ENCODE measurements around the gene CHST5. TPM values are rescaled to one million over a fixed set of nuclear protein-coding genes. Genes with fewer than 3 reads are reported as not detected.
"Not testable (repeated sequence)": the region's sequence is repeated elsewhere in the genome, so short reads cannot be mapped to it uniquely, and the experiment has no call there.

Gene CHST5
- total and polyA plus RNA-seq, 2 of the 13 experiments (the other 11 are each of a cell fraction or from before 2014, with no cell fraction given): 0.05 TPM; not detected in 1

- TF ChIP-seq, protein P1, sequence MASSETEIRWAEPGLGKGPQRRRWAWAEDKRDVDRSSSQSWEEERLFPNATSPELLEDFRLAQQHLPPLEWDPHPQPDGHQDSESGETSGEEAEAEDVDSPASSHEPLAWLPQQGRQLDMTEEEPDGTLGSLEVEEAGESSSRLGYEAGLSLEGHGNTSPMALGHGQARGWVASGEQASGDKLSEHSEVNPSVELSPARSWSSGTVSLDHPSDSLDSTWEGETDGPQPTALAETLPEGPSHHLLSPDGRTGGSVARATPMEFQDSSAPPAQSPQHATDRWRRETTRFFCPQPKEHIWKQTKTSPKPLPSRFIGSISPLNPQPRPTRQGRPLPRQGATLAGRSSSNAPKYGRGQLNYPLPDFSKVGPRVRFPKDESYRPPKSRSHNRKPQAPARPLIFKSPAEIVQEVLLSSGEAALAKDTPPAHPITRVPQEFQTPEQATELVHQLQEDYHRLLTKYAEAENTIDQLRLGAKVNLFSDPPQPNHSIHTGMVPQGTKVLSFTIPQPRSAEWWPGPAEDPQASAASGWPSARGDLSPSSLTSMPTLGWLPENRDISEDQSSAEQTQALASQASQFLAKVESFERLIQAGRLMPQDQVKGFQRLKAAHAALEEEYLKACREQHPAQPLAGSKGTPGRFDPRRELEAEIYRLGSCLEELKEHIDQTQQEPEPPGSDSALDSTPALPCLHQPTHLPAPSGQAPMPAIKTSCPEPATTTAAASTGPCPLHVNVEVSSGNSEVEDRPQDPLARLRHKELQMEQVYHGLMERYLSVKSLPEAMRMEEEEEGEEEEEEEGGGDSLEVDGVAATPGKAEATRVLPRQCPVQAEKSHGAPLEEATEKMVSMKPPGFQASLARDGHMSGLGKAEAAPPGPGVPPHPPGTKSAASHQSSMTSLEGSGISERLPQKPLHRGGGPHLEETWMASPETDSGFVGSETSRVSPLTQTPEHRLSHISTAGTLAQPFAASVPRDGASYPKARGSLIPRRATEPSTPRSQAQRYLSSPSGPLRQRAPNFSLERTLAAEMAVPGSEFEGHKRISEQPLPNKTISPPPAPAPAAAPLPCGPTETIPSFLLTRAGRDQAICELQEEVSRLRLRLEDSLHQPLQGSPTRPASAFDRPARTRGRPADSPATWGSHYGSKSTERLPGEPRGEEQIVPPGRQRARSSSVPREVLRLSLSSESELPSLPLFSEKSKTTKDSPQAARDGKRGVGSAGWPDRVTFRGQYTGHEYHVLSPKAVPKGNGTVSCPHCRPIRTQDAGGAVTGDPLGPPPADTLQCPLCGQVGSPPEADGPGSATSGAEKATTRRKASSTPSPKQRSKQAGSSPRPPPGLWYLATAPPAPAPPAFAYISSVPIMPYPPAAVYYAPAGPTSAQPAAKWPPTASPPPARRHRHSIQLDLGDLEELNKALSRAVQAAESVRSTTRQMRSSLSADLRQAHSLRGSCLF (CRISPR knock-in tag; IDR thresholded peaks at IDR 0.05; ENCODE audit: borderline replicate concordance): no peak
- no peak for TF ChIP-seq ETV5 (CRISPR knock-in tag; IDR thresholded peaks at IDR 0.05; ENCODE audit: borderline replicate concordance)
- TF ChIP-seq RXRB (CRISPR knock-in tag; IDR thresholded peaks at IDR 0.05; ENCODE audit: borderline replicate concordance): no peak
- TF ChIP-seq KAT8 (CRISPR knock-in tag; IDR thresholded peaks at IDR 0.05): no peak
- no peak for TF ChIP-seq GABPA (IDR thresholded peaks at IDR 0.05; ENCODE audit: low read depth, low read length)
- no peak for TF ChIP-seq GABPA (CRISPR knock-in tag; IDR thresholded peaks at IDR 0.05; ENCODE audit: low read depth)
Measured at GRCh38 chr16:75541236-75541635, 5.3 kb upstream of the CHST5 start (continued).

- H3K4me2 ChIP-seq (ENCODE audit: low read depth, low read length); H2AFZ ChIP-seq (ENCODE audit: low read length); H3K36me3 ChIP-seq (replicated peaks in 1 of 2; ENCODE audit: control insufficient read depth in 1 of 2, insufficient read depth in 2 of 2, low read length in 2 of 2); H4K20me1 ChIP-seq (ENCODE audit: insufficient read depth, low read length); CTCF ChIA-PET (ENCODE audit: low intra/inter-chr PET ratio, low total read pairs); DNase-seq (ENCODE audit: low spot score); H3K9ac ChIP-seq (ENCODE audit: insufficient read depth, low read depth, low read length); H3K27me3 ChIP-seq (ENCODE audit: control insufficient read depth in 1 of 2, insufficient read depth in 2 of 2, low read length in 2 of 2); POLR2A ChIA-PET; H3K27ac ChIP-seq (ENCODE audit: extremely low read length, insufficient read depth, low read length); BruUV-seq (replicated peaks); intact Hi-C loops (cut with micrococcal nuclease; ENCODE audit: unreplicated experiment); FAIRE-seq; H3K4me3 ChIP-seq (replicated peaks in 1 of 3; ENCODE audit: insufficient read depth in 1 of 3, low read depth in 2 of 3, low read length in 3 of 3); H3K9me3 ChIP-seq (ENCODE audit: low read length); in situ Hi-C loops (cut with HindIII; ENCODE audit: extremely low pct_ligation_motif_present, low pct_unique_long_range_greater_than_20kb); H3K4me1 ChIP-seq (ENCODE audit: insufficient read depth, low read length); H3K79me2 ChIP-seq (ENCODE audit: insufficient read depth, low read length): not testable (repeated sequence)
- peak; percentile 64 for ATAC-seq
- 68% methylated on average over 8 of the region's 10 CpGs for WGBS (ENCODE audit: low lambda C conversion rate)
Measured at GRCh38 chr16:75538882-75539565, 3.1 kb upstream of the CHST5 start.

All from HepG2 (cell line).